NCI-H1105 treated with DMSO at 0.1 percent for 48 hours (cell line): ENCODE data around the gene S100A9.
"Not testable (repeated sequence)": the region's sequence is repeated elsewhere in the genome, so short reads cannot be mapped to it uniquely, and the experiment has no call there.

Experiments
- DNase-seq: peaks from one replicate; lab custom pipeline; 2025; lab: John Stamatoyannopoulos, UW

S100A9 gene

DNA sequence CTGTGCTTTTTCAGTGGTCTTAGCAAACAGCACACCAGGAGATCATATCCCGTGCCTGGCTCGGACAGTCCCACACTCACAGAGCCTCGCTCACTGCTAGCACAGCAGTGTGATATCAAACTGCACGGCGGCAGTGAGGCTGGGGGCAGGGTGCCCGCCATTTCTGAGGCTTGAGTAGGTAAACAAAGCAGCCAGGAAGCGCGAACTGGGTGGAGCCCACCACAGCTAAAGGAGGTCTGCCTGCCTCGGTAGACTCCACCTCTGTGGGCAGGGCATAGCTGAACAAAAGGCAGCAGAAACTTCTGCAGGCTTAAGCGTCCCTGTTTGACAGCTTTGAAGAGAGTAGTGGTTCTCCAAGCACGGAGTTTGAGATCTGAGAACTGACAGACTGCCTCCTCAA is 49.6 kb downstream of the S100A9 start:
- not testable (repeated sequence) for DNase-seq
